GM18520 (cell line): ENCODE results near the gene SFTPB.

Experiments
- ATAC-seq: cut with Tn5 transposase; IDR thresholded peaks from one replicate; pipeline ENCODE4 v1.9.1; 2021; ENCODE audit not compliant: unreplicated experiment

The SFTPB gene

GRCh38 chr2:85703329-85703728 lies 35.3 kb upstream of the SFTPB start:
- no peak for ATAC-seq

GRCh38 chr2:85702800-85703199 lies 34.8 kb upstream of the SFTPB start:
- ATAC-seq = no peak

- ATAC-seq = no peak
These were observed 34.2 kb upstream of the SFTPB start for GRCh38 chr2:85702172-85702571.

GRCh38 chr2:85699325-85699724 lies 31.3 kb upstream of the SFTPB start:
- no peak for ATAC-seq

GRCh38 chr2:85698880-85699254 lies 30.9 kb upstream of the SFTPB start:
- ATAC-seq = no peak

- no peak for ATAC-seq
These were observed 30.3 kb upstream of the SFTPB start for GRCh38 chr2:85698184-85698879.

- ATAC-seq = no peak
These were observed 29.7 kb upstream of the SFTPB start for GRCh38 chr2:85697716-85698115.

- ATAC-seq = no peak
These were observed 29.1 kb upstream of the SFTPB start for GRCh38 chr2:85697096-85697495.

- ATAC-seq = no peak
These were observed 28.0 kb upstream of the SFTPB start for GRCh38 chr2:85695691-85696668.

- no peak for ATAC-seq
These were observed 27.1 kb upstream of the SFTPB start for GRCh38 chr2:85695121-85695520.

- no peak for ATAC-seq
These were observed 26.3 kb upstream of the SFTPB start, which contains the start of gene GNLY for GRCh38 chr2:85694052-85695025. Gene GNLY, plus strand, starts transcription at chr2:85694358. Its CDS starts 61 bp downstream, at chr2:85694419.

- ATAC-seq = no peak
These were observed 24.1 kb upstream of the SFTPB start for GRCh38 chr2:85692039-85692645.

- ATAC-seq = no peak
These were observed 22.9 kb upstream of the SFTPB start for GRCh38 chr2:85690932-85691331.

GRCh38 chr2:85684806-85685205 lies 16.8 kb upstream of the SFTPB start:
- ATAC-seq = no peak

GRCh38 chr2:85684380-85684779 lies 16.4 kb upstream of the SFTPB start:
- ATAC-seq = no peak

- no peak for ATAC-seq
These were observed 14.4 kb upstream of the SFTPB start for GRCh38 chr2:85682378-85682777.

- no peak for ATAC-seq
These were observed 13.8 kb upstream of the SFTPB start for GRCh38 chr2:85681776-85682175.

GRCh38 chr2:85681372-85681763 lies 13.4 kb upstream of the SFTPB start:
- ATAC-seq = no peak

- no peak for ATAC-seq
These were observed 12.8 kb upstream of the SFTPB start for GRCh38 chr2:85680707-85681371.
